OCI-LY1 (cell line): ENCODE data around the gene PCF11.

Experiments used
- H2AFZ ChIP-seq: fragments of 200-600 bp; sonication (generic), shearing (Covaris generic); 2 replicates; pipeline ENCODE4 v1.6.0; 2014; ENCODE audit warnings: antibody characterized with exemption, mild to moderate bottlenecking, low read length
- H3F3A ChIP-seq: fragments of 200-600 bp; sonication (generic), shearing (Covaris generic); 2 replicates; pipeline ENCODE4 v1.6.0; 2014; ENCODE audit warnings: mild to moderate bottlenecking, antibody characterized with exemption, low read length, moderate library complexity; ENCODE audit not compliant: insufficient read depth
- H3K27ac ChIP-seq: fragments of 200-600 bp; sonication (generic); 2 replicates; pipeline ENCODE4 v1.5.1; 2014; ENCODE audit warnings: low read length, mixed run types, mild to moderate bottlenecking, low read depth; ENCODE audit not compliant: poor library complexity, severe bottlenecking
- H3K27me3 ChIP-seq: fragments of 200-600 bp; sonication (generic); 2 replicates; pipeline ENCODE4 v1.6.0; 2014; ENCODE audit warnings: antibody characterized with exemption, mild to moderate bottlenecking, low read length, moderate library complexity; ENCODE audit not compliant: insufficient read depth
- H3K36me3 ChIP-seq: fragments of 200-600 bp; sonication (generic); 2 replicates; pipeline ENCODE4 v1.6.1; 2014; ENCODE audit warnings: mild to moderate bottlenecking, antibody characterized with exemption, low read length, moderate library complexity, mixed read lengths; ENCODE audit not compliant: insufficient read depth
- H3K4me1 ChIP-seq: fragments of 200-600 bp; sonication (generic); 2 replicates; pipeline ENCODE4 v1.5.1; 2014; ENCODE audit warnings: mild to moderate bottlenecking, low read length, moderate library complexity; ENCODE audit not compliant: insufficient read depth, severe bottlenecking
- H3K4me2 ChIP-seq: fragments of 200-600 bp; sonication (generic), shearing (Covaris generic); 2 replicates; pipeline ENCODE4 v1.6.1; 2014; ENCODE audit warnings: low read length
- H3K4me3 ChIP-seq: fragments of 200-600 bp; sonication (generic); 2 replicates; pipeline ENCODE4 v1.5.1; 2014; ENCODE audit warnings: low read length, low read depth, mild to moderate bottlenecking, mixed read lengths; ENCODE audit not compliant: poor library complexity, severe bottlenecking
- H3K79me2 ChIP-seq: fragments of 200-600 bp; shearing (Covaris generic); 2 replicates; pipeline ENCODE4 v1.6.1; 2016; ENCODE audit warnings: mixed run types, low read length, mixed read lengths; ENCODE audit not compliant: insufficient read depth
- H3K9ac ChIP-seq: fragments of 200-600 bp; sonication (generic), shearing (Covaris generic); 2 replicates; pipeline ENCODE4 v1.6.1; 2014; ENCODE audit warnings: mild to moderate bottlenecking, low read length, mixed read lengths
- H3K9me2 ChIP-seq: fragments of 200-600 bp; sonication (generic), shearing (Covaris generic); 2 replicates; pipeline ENCODE4 v1.6.1; 2014; ENCODE audit warnings: low read depth, mild to moderate bottlenecking, low read length, mixed read lengths
- H3K9me3 ChIP-seq: fragments of 200-600 bp; shearing (Covaris generic); 2 replicates; pipeline ENCODE4 v1.6.1; 2014; ENCODE audit warnings: low read length, mixed read lengths
- H4K20me1 ChIP-seq: fragments of 200-600 bp; sonication (generic), shearing (Covaris generic); 2 replicates; pipeline ENCODE4 v1.6.0; 2016; ENCODE audit warnings: mild to moderate bottlenecking, low read length; ENCODE audit not compliant: insufficient read depth
- EZH2 ChIP-seq: fragments of 200-600 bp; sonication (generic), shearing (Covaris generic); IDR thresholded peaks from 2 replicates; pipeline ENCODE4 v1.8.0; 2017; ENCODE audit warnings: borderline replicate concordance, mixed run types, mild to moderate bottlenecking, antibody characterized with exemption, low read length, moderate library complexity, mixed read lengths
- TF ChIP-seq, protein P1 (sequence below): fragments of 200-600 bp; sonication (generic), shearing (Covaris generic); IDR thresholded peaks from 2 replicates; pipeline ENCODE4 v1.5.1; 2017; ENCODE audit warnings: mild to moderate bottlenecking, antibody characterized with exemption, low read length, moderate library complexity, mixed read lengths

PCF11 gene

DNA sequence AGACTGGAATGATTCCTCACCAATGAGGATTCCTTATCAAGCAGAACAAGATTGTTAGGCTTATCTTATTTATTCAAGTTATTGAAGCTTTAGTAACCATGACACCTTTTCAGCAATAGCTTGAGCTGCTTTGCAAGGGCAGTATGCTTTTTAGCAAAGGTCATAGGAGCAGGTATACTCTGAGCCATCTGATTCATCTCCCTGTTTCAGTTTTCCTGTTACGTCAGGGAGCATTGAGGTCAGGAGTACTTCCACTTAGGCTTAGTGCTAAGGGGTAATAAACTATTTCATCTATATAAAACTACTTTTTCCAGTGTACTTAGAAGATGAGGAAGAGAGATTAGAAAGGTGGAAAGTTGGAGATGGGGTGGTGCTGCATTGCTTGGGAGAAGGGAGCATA is 18.9 kb downstream of the PCF11 start:
- Histone ChIP-seq H3K9me2 (no peaks in the 10 kb centered on the region), H3K36me3 (peaks cover 98% of the 10 kb centered on the region), H3K4me2 (no peak overlapping the region), H3K27ac (no peak overlapping the region), H2AFZ (no peak overlapping the region), H3K79me2 (peaks cover 52% of the 10 kb centered on the region), H3K9me3 (no peaks in the 10 kb centered on the region), H3K9ac (no peak overlapping the region), H3K4me1 (peaks cover 24% of the 10 kb centered on the region), H4K20me1 (peaks cover 8% of the 10 kb centered on the region), H3F3A (no peaks in the 10 kb centered on the region; the same call in 1 of the 2 replicates), H3K27me3 (no peaks in the 10 kb centered on the region), H3K4me3 (no peak overlapping the region)
- TF ChIP-seq EZH2 = no peak
- TF ChIP-seq, protein P1, sequence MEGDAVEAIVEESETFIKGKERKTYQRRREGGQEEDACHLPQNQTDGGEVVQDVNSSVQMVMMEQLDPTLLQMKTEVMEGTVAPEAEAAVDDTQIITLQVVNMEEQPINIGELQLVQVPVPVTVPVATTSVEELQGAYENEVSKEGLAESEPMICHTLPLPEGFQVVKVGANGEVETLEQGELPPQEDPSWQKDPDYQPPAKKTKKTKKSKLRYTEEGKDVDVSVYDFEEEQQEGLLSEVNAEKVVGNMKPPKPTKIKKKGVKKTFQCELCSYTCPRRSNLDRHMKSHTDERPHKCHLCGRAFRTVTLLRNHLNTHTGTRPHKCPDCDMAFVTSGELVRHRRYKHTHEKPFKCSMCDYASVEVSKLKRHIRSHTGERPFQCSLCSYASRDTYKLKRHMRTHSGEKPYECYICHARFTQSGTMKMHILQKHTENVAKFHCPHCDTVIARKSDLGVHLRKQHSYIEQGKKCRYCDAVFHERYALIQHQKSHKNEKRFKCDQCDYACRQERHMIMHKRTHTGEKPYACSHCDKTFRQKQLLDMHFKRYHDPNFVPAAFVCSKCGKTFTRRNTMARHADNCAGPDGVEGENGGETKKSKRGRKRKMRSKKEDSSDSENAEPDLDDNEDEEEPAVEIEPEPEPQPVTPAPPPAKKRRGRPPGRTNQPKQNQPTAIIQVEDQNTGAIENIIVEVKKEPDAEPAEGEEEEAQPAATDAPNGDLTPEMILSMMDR = no peak

DNA sequence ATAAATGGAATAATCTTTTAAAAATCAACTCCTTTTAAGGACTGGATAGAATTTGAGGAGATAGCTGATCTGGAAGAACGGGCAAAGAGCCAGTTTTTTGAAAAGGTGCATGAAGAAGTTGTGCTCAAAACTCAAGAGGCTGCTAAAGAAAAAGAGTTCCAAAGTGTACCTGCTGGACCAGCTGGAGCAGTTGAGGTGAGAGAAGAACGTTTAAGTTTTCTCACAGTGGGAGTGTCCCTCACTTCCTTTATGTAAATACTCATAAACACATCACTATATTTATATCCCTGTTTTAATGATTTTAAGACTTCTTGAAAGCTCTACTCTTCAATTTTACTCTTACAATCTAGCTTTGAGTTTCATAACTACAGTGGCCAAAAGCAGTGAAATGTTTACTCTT is 24.9 kb downstream of the PCF11 start:
- H3K79me2 ChIP-seq = peaks cover 5% of the 10 kb centered on the region; the same call in 1 of the 2 replicates
- H2AFZ ChIP-seq = no peak overlapping the region
- TF ChIP-seq, protein P1 = no peak
- no peak for TF ChIP-seq EZH2
- H3K9me3 ChIP-seq = no peaks in the 10 kb centered on the region
- no peak overlapping the region for H3K9ac ChIP-seq
- H3K4me3 ChIP-seq = no peak overlapping the region
- H3F3A ChIP-seq = peaks cover 10% of the 10 kb centered on the region
- no peak overlapping the region for H3K27ac ChIP-seq
- no peaks in the 10 kb centered on the region for H3K27me3 ChIP-seq
- no peaks in the 10 kb centered on the region for H3K9me2 ChIP-seq
- H4K20me1 ChIP-seq = 0 out of 2 replicates have a peak, but pooled peaks cover 4% of the 10 kb centered on the region
- no peak overlapping the region for H3K4me2 ChIP-seq
- H3K36me3 ChIP-seq = peaks cover 98% of the 10 kb centered on the region
- no peaks in the 10 kb centered on the region for H3K4me1 ChIP-seq

DNA sequence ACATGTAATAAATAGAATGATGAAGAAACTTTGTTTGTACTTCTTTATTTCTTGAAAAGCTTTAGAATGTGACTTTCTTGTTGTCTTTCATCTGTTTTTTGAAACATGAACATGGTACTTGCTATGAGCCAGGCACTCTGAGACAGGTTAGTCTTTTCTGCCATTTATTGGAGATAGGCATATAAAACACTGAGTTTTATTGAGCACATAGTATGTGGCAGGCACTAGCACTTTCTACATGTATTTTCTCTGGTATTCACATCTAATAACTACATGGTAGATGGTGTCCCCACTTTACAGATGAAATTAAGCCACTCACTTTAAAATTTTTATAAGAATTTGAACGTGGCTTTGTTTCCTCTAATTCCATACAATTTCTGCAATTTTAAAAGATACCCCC is 28.8 kb downstream of the PCF11 start:
- H3K9me3 ChIP-seq = no peaks in the 10 kb centered on the region
- TF ChIP-seq, protein P1 = no peak
- no peak for TF ChIP-seq EZH2
- no peaks in the 10 kb centered on the region for H4K20me1 ChIP-seq
- no peak overlapping the region for H3K27ac ChIP-seq
- no peaks in the 10 kb centered on the region for H3K27me3 ChIP-seq
- peaks cover 24% of the 10 kb centered on the region for H3F3A ChIP-seq
- H3K4me3 ChIP-seq = no peak overlapping the region
- no peak overlapping the region for H3K9ac ChIP-seq
- peaks cover 70% of the 10 kb centered on the region for H3K36me3 ChIP-seq
- H3K4me1 ChIP-seq = no peaks in the 10 kb centered on the region
- H3K4me2 ChIP-seq = no peak overlapping the region
- no peak overlapping the region for H2AFZ ChIP-seq
- no peaks in the 10 kb centered on the region for H3K9me2 ChIP-seq
- H3K79me2 ChIP-seq = no peaks in the 10 kb centered on the region
